Activated CD8-positive, alpha-beta memory T cell treated with anti-CD3 and anti-CD28 coated beads, Interleukin-2, amount 10 ng/mL, durations not matched to agents 7 days and 5 days (primary cell): Measurements from ENCODE around the gene SLFN13. TPM values are rescaled to one million over a fixed set of nuclear protein-coding genes. Genes with fewer than 3 reads are reported as not detected.

Experiments
- ATAC-seq: fragments of 150-1000 bp; cut with Tn5 transposase; one replicate; pipeline ENCODE4 v1.10.0; 2021; ENCODE audit warnings: moderate library complexity
- CTCF ChIA-PET: fragments of 350-600 bp; sonication (Branson Sonifier 250); formaldehyde crosslinking; loops from one replicate; lab custom pipeline; 2021; ENCODE audit warnings: antibody characterized with exemption; lab: Charles Lee
- DNase-seq: peaks from one replicate; pipeline ENCODE4 v3.0.0-alpha.2; 2020
- H3K27ac Mint-ChIP-seq: one replicate; pipeline ENCODE4 v1.8.0; 2021; ENCODE audit warnings: mild to moderate bottlenecking, mixed read lengths
- H3K27me3 Mint-ChIP-seq: one replicate; pipeline ENCODE4 v1.8.0; 2021; ENCODE audit warnings: mixed read lengths
- H3K36me3 Mint-ChIP-seq: one replicate; pipeline ENCODE4 v1.8.0; 2021; ENCODE audit warnings: mild to moderate bottlenecking, mixed read lengths
- H3K4me1 Mint-ChIP-seq: one replicate; pipeline ENCODE4 v1.8.0; 2021; ENCODE audit warnings: mixed read lengths
- H3K4me3 Mint-ChIP-seq: one replicate; pipeline ENCODE4 v1.8.0; 2021; ENCODE audit warnings: mild to moderate bottlenecking, moderate library complexity, mixed read lengths
- H3K9me3 Mint-ChIP-seq: one replicate; pipeline ENCODE4 v1.8.0; 2022; ENCODE audit warnings: low read depth, mixed read lengths
- total RNA-seq, 2 experiments: library from RNA; stranded (reverse); gene quantifications; one replicate each; pipeline ENCODE4 v1.2.3, GENCODE V29; 2021

SLFN13 gene, protein sequence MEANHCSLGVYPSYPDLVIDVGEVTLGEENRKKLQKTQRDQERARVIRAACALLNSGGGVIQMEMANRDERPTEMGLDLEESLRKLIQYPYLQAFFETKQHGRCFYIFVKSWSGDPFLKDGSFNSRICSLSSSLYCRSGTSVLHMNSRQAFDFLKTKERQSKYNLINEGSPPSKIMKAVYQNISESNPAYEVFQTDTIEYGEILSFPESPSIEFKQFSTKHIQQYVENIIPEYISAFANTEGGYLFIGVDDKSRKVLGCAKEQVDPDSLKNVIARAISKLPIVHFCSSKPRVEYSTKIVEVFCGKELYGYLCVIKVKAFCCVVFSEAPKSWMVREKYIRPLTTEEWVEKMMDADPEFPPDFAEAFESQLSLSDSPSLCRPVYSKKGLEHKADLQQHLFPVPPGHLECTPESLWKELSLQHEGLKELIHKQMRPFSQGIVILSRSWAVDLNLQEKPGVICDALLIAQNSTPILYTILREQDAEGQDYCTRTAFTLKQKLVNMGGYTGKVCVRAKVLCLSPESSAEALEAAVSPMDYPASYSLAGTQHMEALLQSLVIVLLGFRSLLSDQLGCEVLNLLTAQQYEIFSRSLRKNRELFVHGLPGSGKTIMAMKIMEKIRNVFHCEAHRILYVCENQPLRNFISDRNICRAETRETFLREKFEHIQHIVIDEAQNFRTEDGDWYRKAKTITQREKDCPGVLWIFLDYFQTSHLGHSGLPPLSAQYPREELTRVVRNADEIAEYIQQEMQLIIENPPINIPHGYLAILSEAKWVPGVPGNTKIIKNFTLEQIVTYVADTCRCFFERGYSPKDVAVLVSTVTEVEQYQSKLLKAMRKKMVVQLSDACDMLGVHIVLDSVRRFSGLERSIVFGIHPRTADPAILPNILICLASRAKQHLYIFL
- 100 to 1,000 TPM in 1 of 2 experiments, 10 to 100 TPM in 1; 70.5 to 115 TPM for total RNA-seq

DNA sequence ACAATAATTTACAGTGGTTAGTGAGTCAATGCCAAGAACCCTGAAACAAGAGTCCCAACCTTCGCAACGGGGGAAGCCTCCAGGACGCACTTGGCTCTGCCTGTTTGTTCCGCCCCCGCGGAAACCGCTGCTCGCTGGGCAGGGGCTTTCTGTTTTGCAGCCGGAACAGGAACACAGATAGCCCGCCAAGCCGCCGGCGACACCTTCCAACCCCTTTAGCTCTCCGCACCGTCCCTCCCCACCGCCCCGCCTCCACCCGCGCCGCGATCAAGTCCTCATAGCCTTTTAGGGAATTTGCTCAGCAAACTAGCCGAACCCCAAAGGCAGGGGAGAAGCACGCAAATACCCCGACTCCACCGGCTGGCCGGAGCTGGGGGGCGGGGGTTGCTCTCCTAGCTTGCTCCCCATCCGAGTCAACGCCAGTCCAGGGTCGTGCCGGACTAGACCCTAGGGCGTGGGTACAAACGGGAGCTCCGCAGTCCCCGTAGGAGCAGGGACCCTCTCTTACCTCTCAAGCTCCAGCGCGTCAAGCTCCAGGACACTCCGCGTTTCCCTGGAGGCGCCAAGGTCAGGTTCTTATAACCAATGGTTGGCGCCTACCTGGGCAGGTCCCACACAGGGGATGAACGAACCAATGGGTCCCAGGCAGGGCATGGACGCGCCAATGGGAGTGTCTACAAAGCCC lies at the start of gene SLFN13:
Gene SLFN13, minus strand, starts transcription at position 553 of the 685 bp plus-strand sequence. CDS start 3,086 bp downstream, outside the sequence.
- CTCF ChIA-PET, result interaction anchor here (0.9 to 1.7 kb wide), 3 partner anchors 15 to 234 kb away, joined by 3 to 5 read pairs (median 4); no protein-coding TSS in a partner anchor
- no peaks in the 10 kb centered on the region for H3K9me3 Mint-ChIP-seq
- H3K27ac Mint-ChIP-seq, result peak within 1 kb of the TSS; percentile 78
- H3K36me3 Mint-ChIP-seq, result peaks cover 64% of the 10 kb centered on the region
- H3K4me1 Mint-ChIP-seq, result peaks cover 16% of the 10 kb centered on the region
- peak within 1 kb of the TSS; percentile 68 for H3K4me3 Mint-ChIP-seq
- H3K27me3 Mint-ChIP-seq, result no peaks in the 10 kb centered on the region
- ATAC-seq, result peak; percentile 95
- DNase-seq, result peak; percentile 95

- no peaks in the 10 kb centered on the region for H3K27me3 Mint-ChIP-seq
- peaks cover 69% of the 10 kb centered on the region for H3K36me3 Mint-ChIP-seq
- H3K27ac Mint-ChIP-seq, result no peak overlapping the region
- H3K4me3 Mint-ChIP-seq, result no peak overlapping the region
- no peaks in the 10 kb centered on the region for H3K9me3 Mint-ChIP-seq
- ATAC-seq, result no peak
- CTCF ChIA-PET, result no interaction called here
- peaks cover 62% of the 10 kb centered on the region for H3K4me1 Mint-ChIP-seq
- no peak for DNase-seq
These were observed 48.1 kb upstream of the SLFN13 start for GRCh38 chr17:35496451-35497290.

DNA sequence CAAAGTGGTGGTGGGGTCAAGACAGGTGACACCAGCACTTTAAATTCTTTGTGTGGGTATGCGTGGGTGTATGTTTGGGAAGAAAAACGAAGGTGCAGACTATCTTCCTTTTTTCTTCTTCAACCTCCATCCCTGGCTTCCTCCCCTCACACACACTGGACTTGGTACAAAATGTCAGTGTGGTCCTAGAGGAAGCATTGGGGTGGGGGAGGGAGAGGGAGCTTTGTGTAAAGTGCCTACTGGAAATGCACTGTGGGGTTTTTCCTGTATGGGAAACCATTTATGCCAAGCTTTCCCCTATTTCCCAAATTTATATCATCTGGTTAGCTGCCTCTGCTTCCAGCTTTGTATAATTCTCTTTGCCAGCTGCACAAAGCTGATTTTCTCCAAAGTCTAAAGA lies 44.5 kb upstream of the SLFN13 start:
- CTCF ChIA-PET, result no interaction called here
- Mint-ChIP-seq H3K27ac (no peak overlapping the region), H3K4me3 (no peak overlapping the region), H3K4me1 (peaks cover 65% of the 10 kb centered on the region), H3K27me3 (no peaks in the 10 kb centered on the region), H3K36me3 (peaks cover 71% of the 10 kb centered on the region), H3K9me3 (no peaks in the 10 kb centered on the region)
- ATAC-seq (no peak), DNase-seq (no peak)

GRCh38 chr17:35491417-35491816 lies 42.9 kb upstream of the SLFN13 start:
- no peak overlapping the region for H3K4me3 Mint-ChIP-seq
- no peaks in the 10 kb centered on the region for H3K27me3 Mint-ChIP-seq
- H3K27ac Mint-ChIP-seq, result no peak overlapping the region
- H3K36me3 Mint-ChIP-seq, result peaks cover 71% of the 10 kb centered on the region
- CTCF ChIA-PET, result no interaction called here
- DNase-seq, result no peak
- no peak for ATAC-seq
- peaks cover 73% of the 10 kb centered on the region for H3K4me1 Mint-ChIP-seq
- no peaks in the 10 kb centered on the region for H3K9me3 Mint-ChIP-seq

DNA sequence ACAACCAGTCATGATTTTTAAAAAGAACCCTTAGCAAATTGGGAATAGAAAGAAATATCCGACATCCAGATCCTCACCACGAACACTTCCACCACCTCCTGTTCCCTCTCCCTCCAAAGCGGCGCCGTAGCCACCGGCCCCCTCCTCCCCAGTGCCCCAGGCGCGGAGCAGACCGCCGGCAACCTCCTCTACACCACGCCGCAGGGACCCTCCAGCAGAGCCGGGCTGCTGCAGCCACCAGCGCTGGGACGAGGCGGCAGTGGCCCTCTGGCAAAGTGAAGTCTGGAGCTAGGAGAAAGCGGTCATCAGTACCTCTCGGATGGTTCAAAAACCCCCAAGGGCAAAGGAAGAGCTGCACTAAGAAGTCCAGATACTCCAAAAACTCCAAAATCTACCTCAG lies 41.4 kb upstream of the SLFN13 start:
- peaks cover 83% of the 10 kb centered on the region for H3K36me3 Mint-ChIP-seq
- no peaks in the 10 kb centered on the region for H3K9me3 Mint-ChIP-seq
- H3K27me3 Mint-ChIP-seq, result no peaks in the 10 kb centered on the region
- H3K4me1 Mint-ChIP-seq, result peaks cover 76% of the 10 kb centered on the region
- H3K4me3 Mint-ChIP-seq, result no peak overlapping the region
- H3K27ac Mint-ChIP-seq, result no peak overlapping the region
- no peak for DNase-seq
- no peak for ATAC-seq
- CTCF ChIA-PET, result no interaction called here

DNA sequence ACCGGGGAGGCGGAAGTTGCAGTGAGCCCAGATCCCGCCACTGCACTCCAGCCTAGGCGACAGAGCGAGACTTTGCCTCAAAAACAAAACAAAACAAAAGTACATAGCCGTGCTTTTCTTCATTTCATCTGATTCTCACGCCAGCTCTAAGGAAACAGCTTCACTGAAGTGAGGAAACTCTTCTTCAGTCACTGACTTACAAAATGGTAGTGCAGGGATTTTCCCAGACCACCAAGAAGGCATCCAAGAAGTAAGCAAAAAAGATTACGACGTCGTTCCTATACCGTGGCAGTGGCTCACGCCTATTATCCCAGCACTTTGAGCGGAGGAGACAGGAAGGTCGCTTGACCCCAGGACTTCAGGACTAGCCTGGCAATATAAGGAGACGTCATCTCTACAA lies 40.4 kb upstream of the SLFN13 start:
- H3K9me3 Mint-ChIP-seq, result no peaks in the 10 kb centered on the region
- ATAC-seq (no peak), DNase-seq (no peak)
- peaks cover 75% of the 10 kb centered on the region for H3K4me1 Mint-ChIP-seq
- H3K4me3 Mint-ChIP-seq, result peak overlapping the region; percentile 73
- no peak overlapping the region for H3K27ac Mint-ChIP-seq
- CTCF ChIA-PET, result interaction anchor here (0.6 to 3.9 kb wide), 4 partner anchors 29 to 176 kb away, joined by 3 to 27 read pairs (median 6); partner anchors contain the start of gene SLFN12L
- no peaks in the 10 kb centered on the region for H3K27me3 Mint-ChIP-seq
- peaks cover 89% of the 10 kb centered on the region for H3K36me3 Mint-ChIP-seq

- peaks cover 91% of the 10 kb centered on the region for H3K36me3 Mint-ChIP-seq
- CTCF ChIA-PET, result interaction anchor here (0.8 to 3.9 kb wide), 11 partner anchors 30 to 245 kb away, joined by 3 to 27 read pairs (median 4); partner anchors contain the start of genes SLFN11 and SLFN12L
- peak; percentile 63 for ATAC-seq
- H3K27ac Mint-ChIP-seq, result peak overlapping the region; percentile 79
- peaks cover 59% of the 10 kb centered on the region for H3K4me1 Mint-ChIP-seq
- no peaks in the 10 kb centered on the region for H3K27me3 Mint-ChIP-seq
- peak; percentile 83 for DNase-seq
- peak overlapping the region; percentile 73 for H3K4me3 Mint-ChIP-seq
- no peaks in the 10 kb centered on the region for H3K9me3 Mint-ChIP-seq
These were observed 38.6 kb upstream of the SLFN13 start for GRCh38 chr17:35486920-35487732.

- CTCF ChIA-PET, result no interaction called here
- H3K4me3 Mint-ChIP-seq, result no peak overlapping the region
- peaks cover 22% of the 10 kb centered on the region for H3K4me1 Mint-ChIP-seq
- DNase-seq, result no peak
- no peak for ATAC-seq
- no peaks in the 10 kb centered on the region for H3K27me3 Mint-ChIP-seq
- H3K36me3 Mint-ChIP-seq, result peaks cover 86% of the 10 kb centered on the region
- H3K9me3 Mint-ChIP-seq, result no peaks in the 10 kb centered on the region
- no peak overlapping the region for H3K27ac Mint-ChIP-seq
These were observed 30.7 kb upstream of the SLFN13 start for GRCh38 chr17:35479271-35479670.

- no peaks in the 10 kb centered on the region for H3K9me3 Mint-ChIP-seq
- DNase-seq (no peak), ATAC-seq (no peak)
- H3K4me1 Mint-ChIP-seq, result peaks cover 21% of the 10 kb centered on the region
- no peaks in the 10 kb centered on the region for H3K27me3 Mint-ChIP-seq
- H3K36me3 Mint-ChIP-seq, result peaks cover 86% of the 10 kb centered on the region
- H3K4me3 Mint-ChIP-seq, result no peak overlapping the region
- H3K27ac Mint-ChIP-seq, result no peak overlapping the region
- CTCF ChIA-PET, result no interaction called here
These were observed 28.7 kb upstream of the SLFN13 start for GRCh38 chr17:35477248-35477647.

GRCh38 chr17:35476283-35476820 lies 27.8 kb upstream of the SLFN13 start:
- peak overlapping the region; percentile 39 for H3K27ac Mint-ChIP-seq
- no peak overlapping the region for H3K4me3 Mint-ChIP-seq

DNA sequence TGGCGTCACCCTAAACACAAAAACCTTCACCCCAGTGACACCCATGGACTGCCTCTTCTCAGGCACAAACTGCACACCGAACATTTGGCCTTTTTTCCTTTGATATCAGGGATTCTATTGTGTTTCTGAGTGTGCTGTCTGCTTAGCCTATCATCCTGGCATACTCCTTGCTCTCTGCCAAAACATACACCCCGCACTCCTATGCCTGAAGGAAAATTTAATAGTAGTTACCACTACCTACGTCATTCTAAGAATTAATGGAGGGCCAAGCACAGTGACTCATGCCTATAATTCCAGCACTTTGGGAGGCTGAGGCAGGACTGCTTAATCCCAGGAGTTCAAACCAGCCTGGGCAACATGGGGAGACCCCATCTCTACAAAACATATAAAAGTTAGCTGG lies 19.9 kb upstream of the SLFN13 start:
- no peaks in the 10 kb centered on the region for H3K27me3 Mint-ChIP-seq
- CTCF ChIA-PET, result interaction anchor here (1.0 kb wide), 1 partner anchor 65 kb away, joined by 4 read pairs; no protein-coding TSS in a partner anchor
- no peak overlapping the region for H3K4me3 Mint-ChIP-seq
- no peak for ATAC-seq
- H3K27ac Mint-ChIP-seq, result peak overlapping the region; percentile 59
- peaks cover 53% of the 10 kb centered on the region for H3K4me1 Mint-ChIP-seq
- H3K36me3 Mint-ChIP-seq, result peaks cover 80% of the 10 kb centered on the region
- no peak for DNase-seq
- H3K9me3 Mint-ChIP-seq, result no peaks in the 10 kb centered on the region

More at GRCh38 chr17:35476283-35476820, 27.8 kb upstream of the SLFN13 start:
- CTCF ChIA-PET, result interaction anchor here (0.5 to 1.0 kb wide), 2 partner anchors 288 to 548 kb away, joined by 3 read pairs; no protein-coding TSS in a partner anchor
- no peak for DNase-seq
- Mint-ChIP-seq H3K27me3 (no peaks in the 10 kb centered on the region), H3K4me1 (peaks cover 26% of the 10 kb centered on the region), H3K9me3 (no peaks in the 10 kb centered on the region), H3K36me3 (peaks cover 87% of the 10 kb centered on the region)
- no peak for ATAC-seq
